Keratinocyte (primary cell): ENCODE measurements around the gene ACTN1. TPM values are rescaled to one million over a fixed set of nuclear protein-coding genes. Genes with fewer than 3 reads are reported as not detected.

ENCODE experiments used
- DNase-seq: peaks from one replicate; pipeline ENCODE4 v3.0.0-alpha.2; 2011; ENCODE audit warnings: low read depth, missing footprints, low spot score
- FAIRE-seq: peaks from 2 replicates; lab custom pipeline; 2011; peaks lifted over from hg19 to GRCh38; lab: Jason Lieb, UNC
- H2AFZ ChIP-seq: 2 replicates; pipeline ENCODE4 v1.6.0; 2012; ENCODE audit warnings: low read length, control low read depth, inconsistent platforms; ENCODE audit not compliant: control insufficient read depth
- H3K27ac ChIP-seq: 2 replicates; pipeline ENCODE4 v1.5.1; 2011; ENCODE audit warnings: low read length; ENCODE audit not compliant: control insufficient read depth, insufficient read depth
- H3K27me3 ChIP-seq: 3 replicates; pipeline ENCODE4 v1.6.0; 2011; ENCODE audit warnings: low read length; ENCODE audit not compliant: control insufficient read depth, insufficient read depth; ENCODE audit errors: extremely low read depth
- H3K36me3 ChIP-seq, 2 experiments: 2 replicates in 1 of 2; 3 replicates in 1 of 2; pipeline ENCODE4 v1.5.1; 2011; ENCODE audit warnings: low read length in 2 of 2, mild to moderate bottlenecking in 1 of 2; ENCODE audit not compliant: control insufficient read depth in 2 of 2, insufficient read depth in 2 of 2; ENCODE audit errors: extremely low read depth in 1 of 2
- H3K4me1 ChIP-seq: 3 replicates; pipeline ENCODE4 v1.5.1; 2011; ENCODE audit warnings: low read length; ENCODE audit not compliant: control insufficient read depth, insufficient read depth; ENCODE audit errors: extremely low read depth
- H3K4me2 ChIP-seq: 3 replicates; pipeline ENCODE4 v1.6.0; 2011; ENCODE audit warnings: low read depth, low read length; ENCODE audit not compliant: control insufficient read depth, insufficient read depth; ENCODE audit errors: extremely low read depth
- H3K4me3 ChIP-seq, 3 experiments: fragments of 200-600 bp in 1 of 3; sonication (generic) in 1 of 3; 2 replicates in 2 of 3; 3 replicates in 1 of 3; pipeline ENCODE4 v1.5.1; 2011 to 2016; ENCODE audit warnings: low read length in 3 of 3, mild to moderate bottlenecking in 3 of 3, control low read depth in 2 of 3, inconsistent platforms in 1 of 3, low read depth in 1 of 3, mixed read lengths in 1 of 3, mixed run types in 1 of 3, moderate library complexity in 1 of 3; ENCODE audit not compliant: control insufficient read depth in 2 of 3, insufficient read depth in 2 of 3; ENCODE audit errors: extremely low read depth in 1 of 3
- H3K79me2 ChIP-seq: 2 replicates; pipeline ENCODE4 v1.6.0; 2012; ENCODE audit warnings: low read length; ENCODE audit not compliant: control insufficient read depth, insufficient read depth
- H3K9ac ChIP-seq: 3 replicates; pipeline ENCODE4 v1.6.0; 2011; ENCODE audit warnings: low read length; ENCODE audit not compliant: control insufficient read depth, insufficient read depth; ENCODE audit errors: extremely low read depth
- H3K9me1 ChIP-seq: 3 replicates; pipeline ENCODE4 v1.6.0; 2011; ENCODE audit warnings: low read length; ENCODE audit not compliant: control insufficient read depth, insufficient read depth; ENCODE audit errors: extremely low read depth
- H3K9me3 ChIP-seq: 2 replicates; pipeline ENCODE4 v1.5.1; 2012; ENCODE audit warnings: low read depth, low read length; ENCODE audit not compliant: control insufficient read depth
- H4K20me1 ChIP-seq: 3 replicates; pipeline ENCODE4 v1.6.0; 2011; ENCODE audit warnings: low read length; ENCODE audit not compliant: control insufficient read depth, insufficient read depth; ENCODE audit errors: extremely low read depth
- EZH2 ChIP-seq: IDR thresholded peaks from one replicate; pipeline ENCODE4 v1.6.1; 2012; ENCODE audit warnings: inconsistent platforms, mild to moderate bottlenecking, low read length, moderate library complexity
- dilution Hi-C: fragments of 300-500 bp; cut with MboI; formaldehyde crosslinking; loops from one replicate; pipeline ENCODE4 v1.7.0; 2020; ENCODE audit warnings: low sequenced_read_pairs; ENCODE audit not compliant: extremely low pct_ligation_motif_present
- polyA plus RNA-seq, 5 experiments: library from polyadenylated mRNA; depleted of rRNA in 3 of 5; stranded (reverse) in 3 of 5; stranded (forward) in 1 of 5; unstranded in 1 of 5; fragments of >200 nt; gene quantifications; 1 replicate in 1 of 5; 2 replicates in 3 of 5; 3 replicates in 1 of 5; pipeline versions ENCODE4 v1.2.1 to v1.2.3, GENCODE V29; 2011 to 2012; ENCODE audit warnings: missing spikeins in 2 of 5, low read depth in 1 of 5, low replicate concordance in 1 of 5
- TF ChIP-seq, protein P1 (sequence below), 3 experiments: IDR thresholded peaks in 1 of 3; conservative IDR thresholded peaks in 1 of 3; optimal IDR thresholded peaks in 1 of 3; 2 replicates in 2 of 3; 3 replicates in 1 of 3; pipeline versions ENCODE3 to v1.5.1; 2011; ENCODE audit warnings: low read length in 3 of 3, mild to moderate bottlenecking in 3 of 3, moderate library complexity in 2 of 3, control low read depth in 1 of 3, inconsistent platforms in 1 of 3; ENCODE audit not compliant: insufficient read depth in 2 of 3; ENCODE audit errors: extremely low read depth in 1 of 3

The ACTN1 gene
- polyA plus RNA-seq, 1 donor (not counting 4 experiments of a cell fraction or from before 2014, with no cell fraction given), result 558 TPM

DNA sequence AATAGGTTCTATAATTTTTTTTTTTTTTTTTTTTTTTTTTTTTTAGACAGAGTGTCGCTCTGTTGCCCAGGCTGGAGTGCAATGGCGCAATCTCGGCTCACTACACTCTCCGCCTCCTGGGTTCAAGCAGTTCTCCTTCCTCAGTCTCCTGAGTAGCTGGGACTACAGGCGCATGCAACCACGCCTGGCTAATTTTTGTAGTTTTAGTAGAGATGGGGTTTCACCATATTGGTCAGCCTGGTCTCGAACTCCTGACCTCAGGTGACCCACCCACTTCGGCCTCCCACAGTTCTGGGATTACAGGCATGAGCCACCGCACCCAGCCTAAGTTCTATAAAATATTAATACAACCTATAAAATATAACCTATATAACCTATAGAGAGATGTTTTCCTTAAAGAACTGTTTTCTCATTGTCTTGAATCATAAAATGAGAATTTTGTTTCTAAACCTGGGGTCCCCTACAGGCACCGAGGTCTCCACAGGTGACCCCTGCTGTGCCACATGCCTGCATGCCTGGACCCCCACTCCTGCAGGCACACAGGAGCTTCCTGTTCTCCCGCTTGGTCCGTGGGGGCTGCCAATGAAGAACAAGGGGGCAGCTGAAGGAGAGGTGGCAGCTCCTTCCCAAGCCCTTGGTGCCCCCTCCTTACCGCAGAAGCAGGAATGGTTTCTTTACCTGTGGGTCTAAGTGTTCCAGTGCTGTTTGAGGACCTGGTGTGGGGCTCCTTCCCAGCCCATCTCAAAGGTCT, 115.3 kb downstream of the ACTN1 start:
- H3K27ac ChIP-seq, result no peak overlapping the region
- dilution Hi-C loops, result no loop called here

DNA sequence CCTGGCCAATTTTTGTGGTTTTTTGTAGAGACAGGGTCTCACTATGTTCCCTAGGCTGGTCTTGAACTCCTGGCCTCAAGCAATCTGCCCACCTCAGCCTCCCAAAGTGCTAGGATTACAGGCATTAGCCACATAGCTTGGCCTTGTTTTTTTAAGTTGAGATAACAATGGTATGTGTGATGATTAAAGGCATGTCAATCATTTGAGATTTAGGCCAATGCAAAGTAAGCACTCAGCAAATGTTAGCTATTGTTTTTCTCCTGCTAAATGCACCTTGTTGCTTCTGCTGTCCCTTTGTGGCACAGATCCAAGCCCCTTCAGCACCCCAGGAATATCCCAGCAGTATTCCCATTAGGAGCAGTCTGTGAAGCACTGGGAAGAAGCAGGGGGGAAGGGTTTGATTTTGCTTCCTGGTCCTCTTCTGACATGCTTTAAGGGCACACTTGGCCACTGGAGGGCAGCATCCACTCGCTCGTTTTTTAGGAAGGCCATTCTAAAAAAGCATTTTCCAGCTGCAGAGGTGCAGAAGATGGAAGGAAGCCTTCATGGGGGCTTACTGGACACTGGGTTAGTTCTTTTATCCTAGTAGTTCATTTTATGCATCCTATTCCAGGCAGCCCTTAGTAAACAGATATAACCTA, 116.0 kb downstream of the ACTN1 start:
- DNase-seq (no peak), FAIRE-seq (peak; percentile 63)
- H4K20me1 ChIP-seq, result no peaks in the 10 kb centered on the region
- peaks cover under 1% of the 10 kb centered on the region for H3K9me1 ChIP-seq
- TF ChIP-seq EZH2, result no peak
- TF ChIP-seq, protein P1, sequence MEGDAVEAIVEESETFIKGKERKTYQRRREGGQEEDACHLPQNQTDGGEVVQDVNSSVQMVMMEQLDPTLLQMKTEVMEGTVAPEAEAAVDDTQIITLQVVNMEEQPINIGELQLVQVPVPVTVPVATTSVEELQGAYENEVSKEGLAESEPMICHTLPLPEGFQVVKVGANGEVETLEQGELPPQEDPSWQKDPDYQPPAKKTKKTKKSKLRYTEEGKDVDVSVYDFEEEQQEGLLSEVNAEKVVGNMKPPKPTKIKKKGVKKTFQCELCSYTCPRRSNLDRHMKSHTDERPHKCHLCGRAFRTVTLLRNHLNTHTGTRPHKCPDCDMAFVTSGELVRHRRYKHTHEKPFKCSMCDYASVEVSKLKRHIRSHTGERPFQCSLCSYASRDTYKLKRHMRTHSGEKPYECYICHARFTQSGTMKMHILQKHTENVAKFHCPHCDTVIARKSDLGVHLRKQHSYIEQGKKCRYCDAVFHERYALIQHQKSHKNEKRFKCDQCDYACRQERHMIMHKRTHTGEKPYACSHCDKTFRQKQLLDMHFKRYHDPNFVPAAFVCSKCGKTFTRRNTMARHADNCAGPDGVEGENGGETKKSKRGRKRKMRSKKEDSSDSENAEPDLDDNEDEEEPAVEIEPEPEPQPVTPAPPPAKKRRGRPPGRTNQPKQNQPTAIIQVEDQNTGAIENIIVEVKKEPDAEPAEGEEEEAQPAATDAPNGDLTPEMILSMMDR (optimal IDR thresholded peaks at IDR 0.05 in 1 of 3, IDR thresholded peaks at IDR 0.05 in 1 of 3, conservative IDR thresholded peaks at IDR 0.05 in 1 of 3; ENCODE audit: extremely low read depth in 1 of 3, insufficient read depth in 2 of 3, low read length in 3 of 3), result peak; percentile 74 to 81 (median 78)
- H3K4me2 ChIP-seq, result no peak overlapping the region
- H3K9me3 ChIP-seq, result peaks cover 2% of the 10 kb centered on the region
- no peak overlapping the region for H3K4me3 ChIP-seq
- no peaks in the 10 kb centered on the region for H3K4me1 ChIP-seq
- H3K27me3 ChIP-seq, result no peaks in the 10 kb centered on the region
- dilution Hi-C loops, result no loop called here
- H3K9ac ChIP-seq, result no peak overlapping the region
- no peak overlapping the region for H3K27ac ChIP-seq
- H2AFZ ChIP-seq, result no peak overlapping the region
- H3K36me3 ChIP-seq, result no peaks in the 10 kb centered on the region
- H3K79me2 ChIP-seq, result no peaks in the 10 kb centered on the region

More for the DNA sequence above, 115.3 kb downstream of the ACTN1 start:
- H3K79me2 ChIP-seq, result no peaks in the 10 kb centered on the region
- FAIRE-seq (no peak), DNase-seq (no peak)
- H3K9me1 ChIP-seq, result no peaks in the 10 kb centered on the region
- no peak overlapping the region for H3K4me2 ChIP-seq
- TF ChIP-seq, protein P1 (optimal IDR thresholded peaks at IDR 0.05 in 1 of 3, IDR thresholded peaks at IDR 0.05 in 1 of 3, conservative IDR thresholded peaks at IDR 0.05 in 1 of 3; ENCODE audit: extremely low read depth in 1 of 3, insufficient read depth in 2 of 3, low read length in 3 of 3), result no peak
- TF ChIP-seq EZH2, result no peak
- no peaks in the 10 kb centered on the region for H3K36me3 ChIP-seq
- no peaks in the 10 kb centered on the region for H3K4me1 ChIP-seq
- no peaks in the 10 kb centered on the region for H4K20me1 ChIP-seq
- no peak overlapping the region for H2AFZ ChIP-seq
- peaks cover 2% of the 10 kb centered on the region for H3K9me3 ChIP-seq
- no peak overlapping the region for H3K4me3 ChIP-seq
- H3K9ac ChIP-seq, result no peak overlapping the region
- no peaks in the 10 kb centered on the region for H3K27me3 ChIP-seq
